OCI-LY3 (cell line): ENCODE measurements around the gene SFMBT1.
A peak's percentile ranks its signal among the peaks of the same experiment; 100 is the strongest.

ENCODE experiments used
- H2AFZ ChIP-seq: fragments of 200-600, 300-600 bp; shearing (Covaris generic); 2 replicates; pipeline ENCODE4 v1.6.0; 2014; ENCODE audit warnings: antibody characterized with exemption, low read depth, low read length
- H3K27ac ChIP-seq: fragments of 200-600, 300-600 bp; sonication (generic); 2 replicates; pipeline ENCODE4 v1.5.1; 2014; ENCODE audit warnings: mild to moderate bottlenecking, low read length, moderate library complexity, mixed read lengths
- H3K27me3 ChIP-seq: fragments of 200-600, 300-600 bp; sonication (generic); 2 replicates; pipeline ENCODE4 v1.6.1; 2014; ENCODE audit warnings: low read depth, low read length, mixed read lengths
- H3K36me3 ChIP-seq: fragments of 200-600, 300-600 bp; sonication (generic); replicated peaks from 2 replicates; pipeline ENCODE3; 2014; ENCODE audit warnings: low read depth, low read length, mixed read lengths
- H3K4me1 ChIP-seq: fragments of 300-600, 200-600 bp; sonication (generic); 2 replicates; pipeline ENCODE4 v1.6.1; 2014; ENCODE audit warnings: low read length, mixed read lengths
- H3K4me2 ChIP-seq: fragments of 200-600, 300-600 bp; sonication (generic); 2 replicates; pipeline ENCODE4 v1.6.1; 2014; ENCODE audit warnings: low read length, mixed read lengths
- H3K4me3 ChIP-seq: fragments of 300-600, 200-600 bp; sonication (generic); 2 replicates; pipeline ENCODE4 v1.5.1; 2014; ENCODE audit warnings: antibody characterized with exemption, mild to moderate bottlenecking, low read length, moderate library complexity
- H3K79me2 ChIP-seq: fragments of 300-600, 200-600 bp; shearing (Covaris generic); 2 replicates; pipeline ENCODE4 v1.6.1; 2014; ENCODE audit warnings: mild to moderate bottlenecking, low read length, mixed read lengths
- H3K9ac ChIP-seq: fragments of 300-600, 200-600 bp; shearing (Covaris generic); 2 replicates; pipeline ENCODE4 v1.6.0; 2014; ENCODE audit warnings: mild to moderate bottlenecking, low read length, moderate library complexity
- H3K9me3 ChIP-seq: fragments of 200-600, 300-600 bp; shearing (Covaris generic); 2 replicates; pipeline ENCODE4 v1.6.1; 2014; ENCODE audit warnings: low read length, mixed read lengths; ENCODE audit not compliant: insufficient read depth
- H4K20me1 ChIP-seq: fragments of 200-600, 300-600 bp; sonication (generic); 2 replicates; pipeline ENCODE4 v1.6.1; 2016; ENCODE audit warnings: low read length, mixed read lengths; ENCODE audit not compliant: insufficient read depth
- EZH2phosphoT487 ChIP-seq: fragments of 200-600 bp; shearing (Covaris generic); IDR thresholded peaks from 2 replicates; pipeline ENCODE4 v1.6.1; 2018; ENCODE audit warnings: antibody characterized with exemption, mixed run types, low read depth
- TF ChIP-seq, protein P1 (sequence below): fragments of 200-600, 300-600 bp; sonication (generic); IDR thresholded peaks from 2 replicates; pipeline ENCODE4 v1.5.1; 2014; ENCODE audit warnings: antibody characterized with exemption, low read length, low read depth

The SFMBT1 gene

DNA sequence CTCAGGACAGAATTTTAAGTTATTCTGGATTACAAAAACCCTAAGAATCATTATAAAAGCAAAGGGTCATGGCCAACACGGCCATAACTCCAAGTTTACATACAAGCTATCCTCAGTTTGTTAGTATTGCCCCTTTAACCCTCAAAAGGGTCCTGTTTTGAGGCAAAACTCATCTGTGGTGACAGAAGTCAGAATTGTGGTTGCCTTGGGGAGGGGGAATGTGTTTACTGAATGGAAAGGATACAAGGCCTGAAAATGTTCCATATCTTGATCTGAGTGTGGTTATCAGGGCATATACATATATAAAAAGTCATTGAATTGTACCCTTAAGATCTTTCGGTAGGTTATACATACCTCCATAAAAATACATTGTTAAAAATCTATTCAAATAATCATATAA is 2.1 kb downstream of the SFMBT1 start:
- TF ChIP-seq, protein P1, sequence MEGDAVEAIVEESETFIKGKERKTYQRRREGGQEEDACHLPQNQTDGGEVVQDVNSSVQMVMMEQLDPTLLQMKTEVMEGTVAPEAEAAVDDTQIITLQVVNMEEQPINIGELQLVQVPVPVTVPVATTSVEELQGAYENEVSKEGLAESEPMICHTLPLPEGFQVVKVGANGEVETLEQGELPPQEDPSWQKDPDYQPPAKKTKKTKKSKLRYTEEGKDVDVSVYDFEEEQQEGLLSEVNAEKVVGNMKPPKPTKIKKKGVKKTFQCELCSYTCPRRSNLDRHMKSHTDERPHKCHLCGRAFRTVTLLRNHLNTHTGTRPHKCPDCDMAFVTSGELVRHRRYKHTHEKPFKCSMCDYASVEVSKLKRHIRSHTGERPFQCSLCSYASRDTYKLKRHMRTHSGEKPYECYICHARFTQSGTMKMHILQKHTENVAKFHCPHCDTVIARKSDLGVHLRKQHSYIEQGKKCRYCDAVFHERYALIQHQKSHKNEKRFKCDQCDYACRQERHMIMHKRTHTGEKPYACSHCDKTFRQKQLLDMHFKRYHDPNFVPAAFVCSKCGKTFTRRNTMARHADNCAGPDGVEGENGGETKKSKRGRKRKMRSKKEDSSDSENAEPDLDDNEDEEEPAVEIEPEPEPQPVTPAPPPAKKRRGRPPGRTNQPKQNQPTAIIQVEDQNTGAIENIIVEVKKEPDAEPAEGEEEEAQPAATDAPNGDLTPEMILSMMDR, result no peak
- Histone ChIP-seq H2AFZ (no peak overlapping the region), H3K27me3 (peaks cover 5% of the 10 kb centered on the region; the same call in 1 of the 2 replicates), H3K4me1 (peaks cover 26% of the 10 kb centered on the region), H3K4me2 (peak overlapping the region; percentile 92; the same call in 1 of the 2 replicates), H3K4me3 (no peak overlapping the region), H3K27ac (no peak overlapping the region), H3K9me3 (no peaks in the 10 kb centered on the region), H3K36me3 (no peaks in the 10 kb centered on the region), H4K20me1 (no peaks in the 10 kb centered on the region), H3K79me2 (peaks cover 47% of the 10 kb centered on the region), H3K9ac (no peak overlapping the region)

DNA sequence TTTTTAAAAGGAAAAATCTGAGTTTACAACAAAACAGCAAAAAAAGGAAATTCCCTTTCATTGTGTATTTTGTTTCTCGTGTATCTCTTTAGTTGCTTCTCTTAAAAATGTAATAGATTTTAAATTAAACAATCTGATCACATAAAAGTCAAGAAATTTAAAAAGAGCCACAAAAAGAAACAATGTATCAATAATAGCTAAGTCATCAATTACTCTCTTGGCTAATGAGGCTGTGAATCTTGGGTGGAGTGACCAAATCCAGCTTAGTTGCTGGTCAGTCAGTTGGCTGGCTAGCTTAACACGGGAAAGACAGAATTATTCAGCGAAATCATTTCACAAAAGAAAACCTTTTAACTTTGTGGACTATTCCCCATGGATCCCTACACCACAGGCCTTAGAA is 3.2 kb downstream of the SFMBT1 start:
- Histone ChIP-seq H4K20me1 (no peaks in the 10 kb centered on the region), H3K4me1 (peaks cover 26% of the 10 kb centered on the region), H3K79me2 (peaks cover 55% of the 10 kb centered on the region), H3K9ac (no peak overlapping the region), H3K27ac (no peak overlapping the region), H3K9me3 (no peaks in the 10 kb centered on the region), H3K4me2 (no peak overlapping the region), H3K27me3 (peaks cover 5% of the 10 kb centered on the region; the same call in 1 of the 2 replicates), H3K36me3 (no peaks in the 10 kb centered on the region), H2AFZ (no peak overlapping the region), H3K4me3 (no peak overlapping the region)
- TF ChIP-seq, protein P1, result no peak
- TF ChIP-seq EZH2phosphoT487, result no peak

DNA sequence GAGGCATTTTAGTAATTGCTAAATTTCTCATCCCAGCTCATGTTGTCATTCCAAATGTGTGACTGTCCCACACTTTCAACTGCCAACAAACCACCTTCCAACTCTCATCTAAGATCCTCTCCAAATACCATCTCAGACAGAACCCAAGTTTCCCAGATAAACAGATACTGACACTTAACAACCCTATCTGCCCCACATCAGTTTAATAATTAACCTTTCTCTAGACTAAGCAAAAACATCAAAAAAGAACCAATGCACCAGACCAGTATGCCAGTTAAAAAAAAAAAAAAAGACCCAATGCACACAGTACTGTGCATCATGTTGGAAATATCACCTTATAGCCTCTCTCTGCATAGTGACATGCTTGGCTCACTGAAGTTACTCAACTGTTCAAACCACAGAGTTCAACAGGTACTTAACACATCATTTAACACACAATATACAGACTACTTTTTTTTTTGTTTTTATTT is 5.5 kb downstream of the SFMBT1 start:
- TF ChIP-seq, protein P1, result no peak
- no peak for TF ChIP-seq EZH2phosphoT487
- Histone ChIP-seq H3K4me1 (peaks cover 23% of the 10 kb centered on the region), H3K9ac (no peak overlapping the region), H3K4me3 (no peak overlapping the region), H3K4me2 (no peak overlapping the region), H3K36me3 (no peaks in the 10 kb centered on the region), H2AFZ (no peak overlapping the region), H3K27me3 (no peaks in the 10 kb centered on the region), H3K9me3 (no peaks in the 10 kb centered on the region), H3K27ac (no peak overlapping the region), H4K20me1 (no peaks in the 10 kb centered on the region), H3K79me2 (peaks cover 55% of the 10 kb centered on the region)

DNA sequence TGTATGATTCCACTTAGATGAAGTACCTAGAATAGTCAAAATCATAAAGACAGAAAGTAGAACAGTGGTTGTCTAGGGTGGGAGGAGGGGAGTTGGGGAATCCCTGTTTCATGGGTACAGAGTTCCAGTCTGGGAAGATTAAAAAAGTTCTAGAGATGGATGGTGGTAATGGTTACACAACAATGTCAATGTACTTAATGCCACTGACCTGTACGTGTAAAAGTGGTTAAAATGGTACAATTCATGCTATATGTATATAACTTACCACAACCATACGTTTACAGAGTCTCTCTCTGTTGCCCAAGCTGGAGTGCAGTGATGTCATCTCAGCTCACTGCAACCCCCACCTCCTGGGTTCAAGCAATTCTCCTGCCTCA is 6.5 kb downstream of the SFMBT1 start:
- Histone ChIP-seq H3K79me2 (peaks cover 49% of the 10 kb centered on the region), H3K27ac (no peak overlapping the region), H3K9me3 (no peaks in the 10 kb centered on the region), H3K4me2 (no peak overlapping the region), H3K27me3 (no peaks in the 10 kb centered on the region), H3K9ac (no peak overlapping the region), H3K4me3 (no peak overlapping the region), H3K4me1 (peaks cover 20% of the 10 kb centered on the region), H2AFZ (no peak overlapping the region), H4K20me1 (no peaks in the 10 kb centered on the region), H3K36me3 (no peaks in the 10 kb centered on the region)
- no peak for TF ChIP-seq EZH2phosphoT487
- TF ChIP-seq, protein P1, result no peak
